ENCODE results near the gene LDLRAD4.

DNA sequence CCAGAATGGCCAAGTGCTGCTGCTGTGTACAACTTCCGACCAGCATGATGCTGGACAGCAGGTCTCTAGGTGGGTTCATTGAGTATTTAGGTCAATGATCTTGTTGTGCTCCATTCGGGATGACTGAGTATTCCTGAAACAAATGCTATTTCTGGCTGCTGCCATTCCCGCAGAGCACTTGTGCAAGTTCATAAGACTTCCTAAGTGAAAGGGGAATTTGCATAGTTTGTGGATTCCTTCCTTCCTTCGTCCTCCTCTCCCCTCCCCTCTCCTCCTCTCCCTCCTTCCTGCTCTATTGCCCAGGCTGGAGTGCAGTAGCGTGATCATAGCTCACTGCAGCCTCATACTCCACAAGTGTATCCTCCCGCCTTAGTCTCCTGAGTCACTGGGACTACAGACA, 40.4 kb downstream of the LDLRAD4 start:
- TF ChIP-seq, protein P1, sequence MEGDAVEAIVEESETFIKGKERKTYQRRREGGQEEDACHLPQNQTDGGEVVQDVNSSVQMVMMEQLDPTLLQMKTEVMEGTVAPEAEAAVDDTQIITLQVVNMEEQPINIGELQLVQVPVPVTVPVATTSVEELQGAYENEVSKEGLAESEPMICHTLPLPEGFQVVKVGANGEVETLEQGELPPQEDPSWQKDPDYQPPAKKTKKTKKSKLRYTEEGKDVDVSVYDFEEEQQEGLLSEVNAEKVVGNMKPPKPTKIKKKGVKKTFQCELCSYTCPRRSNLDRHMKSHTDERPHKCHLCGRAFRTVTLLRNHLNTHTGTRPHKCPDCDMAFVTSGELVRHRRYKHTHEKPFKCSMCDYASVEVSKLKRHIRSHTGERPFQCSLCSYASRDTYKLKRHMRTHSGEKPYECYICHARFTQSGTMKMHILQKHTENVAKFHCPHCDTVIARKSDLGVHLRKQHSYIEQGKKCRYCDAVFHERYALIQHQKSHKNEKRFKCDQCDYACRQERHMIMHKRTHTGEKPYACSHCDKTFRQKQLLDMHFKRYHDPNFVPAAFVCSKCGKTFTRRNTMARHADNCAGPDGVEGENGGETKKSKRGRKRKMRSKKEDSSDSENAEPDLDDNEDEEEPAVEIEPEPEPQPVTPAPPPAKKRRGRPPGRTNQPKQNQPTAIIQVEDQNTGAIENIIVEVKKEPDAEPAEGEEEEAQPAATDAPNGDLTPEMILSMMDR (IDR thresholded peaks at IDR 0.05) = no peak
- TF ChIP-seq POLR2A (IDR thresholded peaks at IDR 0.05) = no peak
